GM06990 (cell line): ENCODE measurements around the gene ZBTB32.

Experiments used
- DNase-seq: peaks from one replicate; pipeline ENCODE4 v3.0.0-alpha.2; 2011; ENCODE audit not compliant: insufficient read length; ENCODE audit errors: extremely low read depth
- H3K27me3 ChIP-seq: replicated peaks from 2 replicates; pipeline ENCODE4 v1.6.0; 2011; ENCODE audit warnings: low read length; ENCODE audit not compliant: control insufficient read depth, insufficient read depth
- H3K36me3 ChIP-seq: 2 replicates; pipeline ENCODE4 v1.5.1; 2011; ENCODE audit warnings: low read length; ENCODE audit not compliant: control insufficient read depth, insufficient read depth
- H3K4me3 ChIP-seq: replicated peaks from 2 replicates; pipeline ENCODE4 v1.5.1; 2011; ENCODE audit warnings: low read depth, mild to moderate bottlenecking, control low read depth, low read length
- CTCF ChIP-seq: IDR thresholded peaks from 2 replicates; pipeline ENCODE4 v1.5.1; 2011; ENCODE audit warnings: low read length, control low read depth, mild to moderate bottlenecking, inconsistent platforms; ENCODE audit not compliant: insufficient read depth, poor library complexity, severe bottlenecking

The ZBTB32 gene

GRCh38 chr19:35757231-35757748 is 52.9 kb downstream of the ZBTB32 start:
- H3K4me3 ChIP-seq, result peak overlapping the region; percentile 51
- no peak for TF ChIP-seq CTCF
- H3K27me3 ChIP-seq, result no peaks in the 10 kb centered on the region
- no peak for DNase-seq
- H3K36me3 ChIP-seq, result peaks cover 23% of the 10 kb centered on the region

GRCh38 chr19:35757749-35758608 is 53.6 kb downstream of the ZBTB32 start, which contains the start of gene PROSER3:
Gene PROSER3, plus strand, starts transcription at chr19:35758176. Its CDS starts 40 bp downstream, at chr19:35758216.
- peak; percentile 99 for DNase-seq
- Histone ChIP-seq H3K36me3 (peaks cover 19% of the 10 kb centered on the region), H3K4me3 (peak within 1 kb of the TSS; percentile 81), H3K27me3 (no peaks in the 10 kb centered on the region)
- no peak for TF ChIP-seq CTCF

GRCh38 chr19:35759697-35760096 is 55.3 kb downstream of the ZBTB32 start:
- DNase-seq, result no peak

GRCh38 chr19:35760711-35761349 is 56.5 kb downstream of the ZBTB32 start:
- DNase-seq, result no peak
- no peak for TF ChIP-seq CTCF
- peaks cover 14% of the 10 kb centered on the region for H3K36me3 ChIP-seq
- no peaks in the 10 kb centered on the region for H3K27me3 ChIP-seq
- H3K4me3 ChIP-seq, result no peak overlapping the region

More at GRCh38 chr19:35759697-35760096, 55.3 kb downstream of the ZBTB32 start:
- Histone ChIP-seq H3K27me3 (no peaks in the 10 kb centered on the region), H3K4me3 (no peak overlapping the region), H3K36me3 (peaks cover 12% of the 10 kb centered on the region)
- no peak for TF ChIP-seq CTCF

- no peaks in the 10 kb centered on the region for H3K27me3 ChIP-seq
- no peak overlapping the region for H3K4me3 ChIP-seq
- TF ChIP-seq CTCF, result no peak
- no peak for DNase-seq
- peaks cover 18% of the 10 kb centered on the region for H3K36me3 ChIP-seq
Observed at GRCh38 chr19:35764432-35765315, 60.3 kb downstream of the ZBTB32 start.
